K562 treated with DMSO at 1 percent for 4 hours (cell line): Measurements from ENCODE around the gene CBX7. TPM values are rescaled to one million over a fixed set of nuclear protein-coding genes. Genes with fewer than 3 reads are reported as not detected.

Experiments used
- total RNA-seq: library from RNA; unstranded; fragments of 300-600 nt; gene quantifications from 2 replicates; pipeline ENCODE4 v1.2.3, GENCODE V29; 2022; ENCODE audit not compliant: insufficient read depth

Gene CBX7
- 6.5 and 11.1 TPM in 2 replicates for total RNA-seq

DNA sequence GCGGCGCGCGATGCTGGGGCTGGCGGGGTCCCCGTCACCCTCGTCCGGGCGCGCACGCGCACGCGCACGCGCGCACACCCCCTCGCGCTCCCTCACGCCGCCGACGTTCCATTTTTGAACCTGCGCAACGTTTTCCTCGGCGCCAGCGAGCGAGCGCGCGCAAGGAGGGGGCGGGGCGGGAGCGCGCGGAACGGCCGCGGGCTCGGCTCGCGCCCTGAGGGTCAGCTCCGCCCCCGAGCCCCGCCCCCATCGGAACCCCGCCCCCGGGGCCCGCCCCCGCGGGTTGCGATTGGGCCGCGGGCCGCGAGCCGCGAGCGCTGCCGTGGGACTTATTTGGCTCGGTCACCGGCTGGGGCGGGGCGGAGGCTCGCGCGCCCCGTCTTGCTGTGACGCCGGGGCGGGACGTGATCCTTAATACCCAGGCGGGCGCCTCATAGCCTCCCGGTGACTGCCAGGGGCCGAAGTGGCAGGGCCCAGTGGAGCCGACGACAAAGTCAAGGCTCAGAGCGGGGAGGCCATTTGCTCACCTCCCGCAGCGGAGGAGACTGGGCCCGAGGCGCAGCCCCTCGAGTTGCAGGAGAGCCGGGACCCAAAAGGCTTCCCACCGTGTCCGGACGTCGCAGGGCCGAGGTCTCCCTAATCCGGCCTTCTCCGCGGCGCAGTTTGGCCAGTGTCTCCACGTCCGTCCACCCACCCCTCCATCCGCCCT is at the start of gene CBX7:
Gene CBX7, minus strand, starts transcription at position 170 of the 709 bp plus-strand sequence. CDS start 236 bp downstream, outside the sequence.

DNA sequence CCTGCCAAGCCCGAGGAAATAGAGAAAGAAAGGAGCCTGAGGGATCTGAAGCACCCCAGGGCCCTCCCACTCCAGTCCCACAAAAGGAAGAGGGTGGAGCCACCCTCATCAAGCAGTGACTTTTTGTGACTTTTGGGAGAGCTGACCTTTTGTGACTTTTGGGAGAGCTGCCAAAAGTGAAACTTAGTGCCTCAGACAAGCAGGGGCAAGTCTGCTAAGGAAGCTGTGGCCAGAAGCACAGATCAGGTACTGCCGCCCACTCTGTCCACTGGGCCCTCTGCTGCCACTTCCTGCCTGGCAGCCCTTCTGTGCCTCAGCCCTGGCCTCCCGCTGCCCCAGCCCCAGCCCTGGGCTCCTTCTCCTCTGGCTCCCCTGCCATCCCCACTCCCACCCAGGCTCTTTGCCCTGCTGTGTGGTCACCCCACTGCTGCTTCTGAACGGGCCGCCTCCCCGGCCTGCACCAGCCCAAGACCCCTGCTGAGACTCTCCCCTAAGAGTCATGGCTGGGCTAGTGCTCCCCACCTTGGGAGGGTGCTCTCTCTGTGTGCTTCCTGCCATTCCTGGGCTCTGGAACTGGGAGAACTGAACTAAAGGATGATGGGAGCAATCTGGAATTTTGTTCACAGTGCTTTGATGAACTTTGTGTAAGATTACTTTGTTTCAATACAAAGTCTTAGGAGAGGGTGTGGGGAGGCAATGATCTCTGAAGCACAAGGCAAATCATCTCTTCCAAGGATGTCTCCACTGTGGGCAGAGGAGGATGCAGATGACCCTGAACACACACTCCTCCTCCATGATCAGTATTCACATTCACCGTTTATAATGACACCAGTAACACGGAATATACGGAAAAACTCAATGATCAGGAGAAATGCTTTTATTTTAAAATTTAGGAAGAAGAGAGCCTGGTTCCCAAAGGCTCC is 55.1 kb downstream of the CBX7 start, which contains the start of gene APOBEC3H:
Gene APOBEC3H, plus strand, starts transcription at position 147 of the 923 bp plus-strand sequence. CDS start 3,035 bp downstream, outside the sequence.

Other genes starting within 250 kb of the CBX7 start
- gene APOBEC3A, start 195.1 kb downstream of the CBX7 start, total RNA-seq = not detected in 2 replicates
- gene APOBEC3B, start 170.3 kb downstream of the CBX7 start, total RNA-seq = 63.6 and 66.8 TPM in 2 replicates
- 41.8 and 48.1 TPM in 2 replicates for gene APOBEC3C, start 138.4 kb downstream of the CBX7 start, total RNA-seq
- gene APOBEC3D, start 131.6 kb downstream of the CBX7 start, total RNA-seq = 6.8 and 9.6 TPM in 2 replicates
- gene APOBEC3F, start 111.8 kb downstream of the CBX7 start, total RNA-seq = 2.1 and 2.2 TPM in 2 replicates
- gene APOBEC3G, start 75.4 kb downstream of the CBX7 start, total RNA-seq = 8.7 and 13.0 TPM in 2 replicates
- not detected in 2 replicates for gene APOBEC3H, start 55.4 kb downstream of the CBX7 start, total RNA-seq
- not detected in 2 replicates for gene PDGFB, start 92.3 kb upstream of the CBX7 start, total RNA-seq
- gene RPL3, start 166.9 kb upstream of the CBX7 start, total RNA-seq = 4,477 and 4,574 TPM in 2 replicates
- gene SYNGR1, start 197.3 kb upstream of the CBX7 start, total RNA-seq = 20.1 and 29.5 TPM in 2 replicates
- 14.5 and 16.4 TPM in 2 replicates for gene TAB1, start 247.1 kb upstream of the CBX7 start, total RNA-seq